NCI-H82 treated with DMSO at 0.1 percent for 48 hours (cell line): ENCODE data around the gene ADCY5.

Experiments
- DNase-seq: peaks from one replicate; lab custom pipeline; 2025; ENCODE audit not compliant: unreplicated experiment; lab: John Stamatoyannopoulos, UW

Gene ADCY5

GRCh38 chr3:123411340-123412040, 37.4 kb downstream of the ADCY5 start:
- no peak for DNase-seq

- DNase-seq = no peak
Measured at GRCh38 chr3:123410149-123410515, 38.8 kb downstream of the ADCY5 start.

GRCh38 chr3:123409443-123410148, 39.3 kb downstream of the ADCY5 start:
- no peak for DNase-seq

- DNase-seq = no peak
Measured at GRCh38 chr3:123406598-123406997, 42.3 kb downstream of the ADCY5 start.

- no peak for DNase-seq
Measured at GRCh38 chr3:123405936-123406510, 42.9 kb downstream of the ADCY5 start.

- DNase-seq = no peak
Measured at GRCh38 chr3:123405021-123405420, 43.9 kb downstream of the ADCY5 start.

GRCh38 chr3:123404391-123404790, 44.5 kb downstream of the ADCY5 start:
- no peak for DNase-seq

- no peak for DNase-seq
Measured at GRCh38 chr3:123401836-123402530, 46.9 kb downstream of the ADCY5 start.

GRCh38 chr3:123400169-123400568, 48.7 kb downstream of the ADCY5 start:
- no peak for DNase-seq

GRCh38 chr3:123399653-123400052, 49.2 kb downstream of the ADCY5 start:
- no peak for DNase-seq

- DNase-seq = no peak
Measured at GRCh38 chr3:123397921-123398785, 50.7 kb downstream of the ADCY5 start.

- no peak for DNase-seq
Measured at GRCh38 chr3:123397050-123397590, 51.8 kb downstream of the ADCY5 start.

GRCh38 chr3:123396171-123397049, 52.5 kb downstream of the ADCY5 start:
- DNase-seq = no peak

- no peak for DNase-seq
Measured at GRCh38 chr3:123395235-123395634, 53.7 kb downstream of the ADCY5 start.

GRCh38 chr3:123394391-123395020, 54.4 kb downstream of the ADCY5 start:
- DNase-seq = no peak

- no peak for DNase-seq
Measured at GRCh38 chr3:123392871-123393620, 55.8 kb downstream of the ADCY5 start.

- no peak for DNase-seq
Measured at GRCh38 chr3:123392368-123392767, 56.5 kb downstream of the ADCY5 start.

GRCh38 chr3:123390865-123391600, 57.9 kb downstream of the ADCY5 start:
- DNase-seq = no peak
